Dermis microvascular lymphatic vessel endothelial cell (primary cell): ENCODE measurements around the gene FAM171A1. TPM values are rescaled to one million over a fixed set of nuclear protein-coding genes. Genes with fewer than 3 reads are reported as not detected.
A peak's percentile ranks its signal among the peaks of the same experiment; 100 is the strongest.
"Not testable (repeated sequence)": the region's sequence is repeated elsewhere in the genome, so short reads cannot be mapped to it uniquely, and the experiment has no call there.

Source experiments
- DNase-seq, 2 donors: peaks; one replicate each; pipeline versions ENCODE4 v3.0.0 to v3.0.0-alpha.2; 2010; ENCODE audit warnings: low read depth in 2 of 2
- total RNA-seq: library from RNA; depleted of rRNA; stranded (reverse); fragments of >200 nt; gene quantifications from 2 replicates; pipeline ENCODE4 v1.2.1, GENCODE V29; 2014

Gene FAM171A1
- total RNA-seq, 1 donor from 2014 or later: 29.8 TPM

- peak in 1 of 2 donors; percentile 19 for DNase-seq
These were observed 76.9 kb downstream of the FAM171A1 start for GRCh38 chr10:15293862-15294842.

- DNase-seq: no peak
These were observed 80.4 kb downstream of the FAM171A1 start for GRCh38 chr10:15290671-15291070.

GRCh38 chr10:15290150-15290549, 80.9 kb downstream of the FAM171A1 start:
- no peak for DNase-seq

- DNase-seq: no peak
These were observed 90.1 kb downstream of the FAM171A1 start for GRCh38 chr10:15280974-15281373.

- DNase-seq: no peak
These were observed 90.6 kb downstream of the FAM171A1 start for GRCh38 chr10:15280462-15280861.

GRCh38 chr10:15279236-15279635, 91.9 kb downstream of the FAM171A1 start:
- no peak for DNase-seq

- no peak for DNase-seq
These were observed 92.3 kb downstream of the FAM171A1 start for GRCh38 chr10:15278786-15279185.

- not testable (repeated sequence) for DNase-seq
These were observed 95.0 kb downstream of the FAM171A1 start for GRCh38 chr10:15276039-15276438.

- not testable (repeated sequence) for DNase-seq
These were observed 101.3 kb downstream of the FAM171A1 start for GRCh38 chr10:15269838-15270237.

- peak in 1 of 2 donors; percentile 25 for DNase-seq
These were observed 103.6 kb downstream of the FAM171A1 start for GRCh38 chr10:15267496-15267895.

- DNase-seq: no peak
These were observed 105.0 kb downstream of the FAM171A1 start for GRCh38 chr10:15266117-15266516.

- no peak for DNase-seq
These were observed 105.5 kb downstream of the FAM171A1 start for GRCh38 chr10:15265558-15265957.

GRCh38 chr10:15265056-15265455, 106.0 kb downstream of the FAM171A1 start:
- no peak for DNase-seq

- no peak for DNase-seq
These were observed 107.3 kb downstream of the FAM171A1 start for GRCh38 chr10:15263657-15264323.

- DNase-seq: peak; percentile 54 to 66
These were observed 108.9 kb downstream of the FAM171A1 start for GRCh38 chr10:15262036-15262713.

- no peak for DNase-seq
These were observed 112.0 kb downstream of the FAM171A1 start for GRCh38 chr10:15259136-15259535.

GRCh38 chr10:15258255-15258654, 112.8 kb downstream of the FAM171A1 start:
- DNase-seq: no peak

GRCh38 chr10:15255961-15256360, 115.1 kb downstream of the FAM171A1 start:
- DNase-seq: no peak

GRCh38 chr10:15254808-15255648, 116.1 kb downstream of the FAM171A1 start:
- DNase-seq: peak; percentile 35 to 52

GRCh38 chr10:15253951-15254807, 116.9 kb downstream of the FAM171A1 start:
- DNase-seq: no peak
